K562 (cell line): Measurements from ENCODE around the gene OR51V1. TPM values are rescaled to one million over a fixed set of nuclear protein-coding genes. Genes with fewer than 3 reads are reported as not detected.

Source experiments
- NR2C1 ChIP-seq, 2 experiments: fragments of 450-650 bp; IDR thresholded peaks; 2 replicates each; pipeline ENCODE4 v1.6.1; 2017; ENCODE audit warnings: mild to moderate bottlenecking in 2 of 2, antibody characterized with exemption in 1 of 2, inconsistent platforms in 1 of 2, missing compliant biosample characterization in 1 of 2, missing genetic modification characterization in 1 of 2
- ZNF124 ChIP-seq: sonication (generic); formaldehyde crosslinking; IDR thresholded peaks from 2 replicates; pipeline ENCODE4 v1.8.1; 2022; ENCODE audit warnings: missing genetic modification reagents
- polyA plus RNA-seq, 8 experiments: library from polyadenylated mRNA; depleted of rRNA in 4 of 8; stranded (reverse) in 5 of 8; unstranded in 3 of 8; fragments of >200 nt; fragmentation: Nextera tagmentation in 2 of 8; fragmentation: Illumina TruSeq in 1 of 8; extraction: Ambion mirVana in 2 of 8; extraction: Trizol in 1 of 8; gene quantifications; 2 replicates each; pipeline versions ENCODE4 v1.2.1 to v1.2.3, GENCODE V29; 2011 to 2014; ENCODE audit warnings: inconsistent platforms in 1 of 8, missing spikeins in 1 of 8
- total RNA-seq, 7 experiments: library from RNA; depleted of rRNA in 6 of 7; stranded (reverse); fragments of >200 nt in 6 of 7; fragmentation: Illumina TruSeq in 2 of 7; extraction: Trizol in 2 of 7; gene quantifications; 2 replicates each; pipeline versions ENCODE4 v1.2.1 to v1.2.3, GENCODE V29; 2011 to 2021; ENCODE audit warnings: low replicate concordance in 1 of 7
- TF ChIP-seq, protein P1 (sequence below): fragments of 450-650 bp; IDR thresholded peaks from 2 replicates; pipeline ENCODE4 v1.6.1; 2016; ENCODE audit warnings: low read depth

Gene OR51V1
- total and polyA plus RNA-seq, 9 of the 15 experiments (the other 6 are each of a cell fraction or from before 2014, with no cell fraction given), result not detected

DNA sequence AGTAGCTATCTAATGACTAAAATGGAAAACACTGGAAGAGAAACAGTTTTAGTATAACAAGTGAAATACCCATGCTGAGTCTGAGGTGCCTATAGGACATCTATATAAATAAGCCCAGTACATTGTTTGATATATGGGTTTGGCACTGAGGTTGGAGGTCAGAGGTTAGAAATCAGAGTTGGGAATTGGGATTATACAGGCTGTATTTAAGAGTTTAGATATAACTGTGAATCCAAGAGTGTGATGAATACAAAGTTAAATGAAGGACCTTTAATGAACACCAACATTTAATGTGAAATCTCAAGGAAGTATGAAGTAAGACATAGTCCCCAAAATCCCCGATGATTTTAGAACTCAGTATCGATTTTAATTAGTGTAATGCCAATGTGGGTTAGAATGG, 36.9 kb upstream of the OR51V1 start (continued):
- TF ChIP-seq NR2C1 (IDR thresholded peaks at IDR 0.05) (peak; percentile 49; the same call in 1 of the 2 replicates), NR2C1 (tag; IDR thresholded peaks at IDR 0.05) (peak; percentile 41), ZNF124 (CRISPR knock-in tag) (no peak)
- TF ChIP-seq, protein P1, sequence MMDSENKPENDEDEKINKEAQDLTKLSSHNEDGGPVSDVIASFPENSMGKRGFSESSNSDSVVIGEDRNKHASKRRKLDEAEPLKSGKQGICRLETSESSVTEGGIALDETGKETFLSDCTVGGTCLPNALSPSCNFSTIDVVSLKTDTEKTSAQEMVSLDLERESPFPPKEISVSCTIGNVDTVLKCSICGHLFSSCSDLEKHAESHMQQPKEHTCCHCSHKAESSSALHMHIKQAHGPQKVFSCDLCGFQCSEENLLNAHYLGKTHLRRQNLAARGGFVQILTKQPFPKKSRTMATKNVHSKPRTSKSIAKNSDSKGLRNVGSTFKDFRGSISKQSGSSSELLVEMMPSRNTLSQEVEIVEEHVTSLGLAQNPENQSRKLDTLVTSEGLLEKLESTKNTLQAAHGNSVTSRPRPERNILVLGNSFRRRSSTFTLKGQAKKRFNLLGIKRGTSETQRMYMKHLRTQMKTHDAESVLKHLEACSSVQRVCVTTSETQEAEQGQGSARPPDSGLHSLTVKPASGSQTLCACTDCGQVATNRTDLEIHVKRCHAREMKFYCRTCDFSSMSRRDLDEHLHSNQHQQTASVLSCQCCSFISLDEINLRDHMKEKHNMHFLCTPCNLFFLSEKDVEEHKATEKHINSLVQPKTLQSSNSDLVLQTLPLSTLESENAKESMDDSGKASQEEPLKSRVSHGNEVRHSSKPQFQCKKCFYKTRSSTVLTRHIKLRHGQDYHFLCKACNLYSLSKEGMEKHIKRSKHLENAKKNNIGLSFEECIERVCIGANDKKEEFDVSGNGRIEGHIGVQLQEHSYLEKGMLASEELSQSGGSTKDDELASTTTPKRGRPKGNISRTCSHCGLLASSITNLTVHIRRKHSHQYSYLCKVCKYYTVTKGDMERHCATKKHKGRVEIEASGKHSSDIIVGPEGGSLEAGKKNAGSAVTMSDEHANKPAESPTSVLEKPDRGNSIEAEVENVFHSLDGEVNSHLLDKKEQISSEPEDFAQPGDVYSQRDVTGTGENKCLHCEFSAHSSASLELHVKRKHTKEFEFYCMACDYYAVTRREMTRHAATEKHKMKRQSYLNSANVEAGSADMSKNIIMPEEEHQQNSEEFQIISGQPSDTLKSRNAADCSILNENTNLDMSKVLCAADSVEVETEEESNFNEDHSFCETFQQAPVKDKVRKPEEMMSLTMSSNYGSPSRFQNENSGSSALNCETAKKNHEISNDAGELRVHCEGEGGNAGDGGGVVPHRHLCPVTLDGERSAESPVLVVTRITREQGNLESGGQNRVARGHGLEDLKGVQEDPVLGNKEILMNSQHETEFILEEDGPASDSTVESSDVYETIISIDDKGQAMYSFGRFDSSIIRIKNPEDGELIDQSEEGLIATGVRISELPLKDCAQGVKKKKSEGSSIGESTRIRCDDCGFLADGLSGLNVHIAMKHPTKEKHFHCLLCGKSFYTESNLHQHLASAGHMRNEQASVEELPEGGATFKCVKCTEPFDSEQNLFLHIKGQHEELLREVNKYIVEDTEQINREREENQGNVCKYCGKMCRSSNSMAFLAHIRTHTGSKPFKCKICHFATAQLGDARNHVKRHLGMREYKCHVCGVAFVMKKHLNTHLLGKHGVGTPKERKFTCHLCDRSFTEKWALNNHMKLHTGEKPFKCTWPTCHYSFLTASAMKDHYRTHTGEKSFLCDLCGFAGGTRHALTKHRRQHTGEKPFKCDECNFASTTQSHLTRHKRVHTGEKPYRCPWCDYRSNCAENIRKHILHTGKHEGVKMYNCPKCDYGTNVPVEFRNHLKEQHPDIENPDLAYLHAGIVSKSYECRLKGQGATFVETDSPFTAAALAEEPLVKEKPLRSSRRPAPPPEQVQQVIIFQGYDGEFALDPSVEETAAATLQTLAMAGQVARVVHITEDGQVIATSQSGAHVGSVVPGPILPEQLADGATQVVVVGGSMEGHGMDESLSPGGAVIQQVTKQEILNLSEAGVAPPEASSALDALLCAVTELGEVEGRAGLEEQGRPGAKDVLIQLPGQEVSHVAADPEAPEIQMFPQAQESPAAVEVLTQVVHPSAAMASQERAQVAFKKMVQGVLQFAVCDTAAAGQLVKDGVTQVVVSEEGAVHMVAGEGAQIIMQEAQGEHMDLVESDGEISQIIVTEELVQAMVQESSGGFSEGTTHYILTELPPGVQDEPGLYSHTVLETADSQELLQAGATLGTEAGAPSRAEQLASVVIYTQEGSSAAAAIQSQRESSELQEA, result no peak
